GM18507 (cell line): Measurements from ENCODE around the gene DENND1A.
"Not testable (repeated sequence)": the region's sequence is repeated elsewhere in the genome, so short reads cannot be mapped to it uniquely, and the experiment has no call there.

Source experiments
- DNase-seq: peaks from one replicate; pipeline ENCODE4 v3.0.0; 2011; ENCODE audit warnings: low read depth; ENCODE audit not compliant: insufficient read length; ENCODE audit errors: extremely low spot score
- FAIRE-seq: peaks from 2 replicates; lab custom pipeline; 2011; peaks lifted over from hg19 to GRCh38; lab: Jason Lieb, UNC

DENND1A gene, protein sequence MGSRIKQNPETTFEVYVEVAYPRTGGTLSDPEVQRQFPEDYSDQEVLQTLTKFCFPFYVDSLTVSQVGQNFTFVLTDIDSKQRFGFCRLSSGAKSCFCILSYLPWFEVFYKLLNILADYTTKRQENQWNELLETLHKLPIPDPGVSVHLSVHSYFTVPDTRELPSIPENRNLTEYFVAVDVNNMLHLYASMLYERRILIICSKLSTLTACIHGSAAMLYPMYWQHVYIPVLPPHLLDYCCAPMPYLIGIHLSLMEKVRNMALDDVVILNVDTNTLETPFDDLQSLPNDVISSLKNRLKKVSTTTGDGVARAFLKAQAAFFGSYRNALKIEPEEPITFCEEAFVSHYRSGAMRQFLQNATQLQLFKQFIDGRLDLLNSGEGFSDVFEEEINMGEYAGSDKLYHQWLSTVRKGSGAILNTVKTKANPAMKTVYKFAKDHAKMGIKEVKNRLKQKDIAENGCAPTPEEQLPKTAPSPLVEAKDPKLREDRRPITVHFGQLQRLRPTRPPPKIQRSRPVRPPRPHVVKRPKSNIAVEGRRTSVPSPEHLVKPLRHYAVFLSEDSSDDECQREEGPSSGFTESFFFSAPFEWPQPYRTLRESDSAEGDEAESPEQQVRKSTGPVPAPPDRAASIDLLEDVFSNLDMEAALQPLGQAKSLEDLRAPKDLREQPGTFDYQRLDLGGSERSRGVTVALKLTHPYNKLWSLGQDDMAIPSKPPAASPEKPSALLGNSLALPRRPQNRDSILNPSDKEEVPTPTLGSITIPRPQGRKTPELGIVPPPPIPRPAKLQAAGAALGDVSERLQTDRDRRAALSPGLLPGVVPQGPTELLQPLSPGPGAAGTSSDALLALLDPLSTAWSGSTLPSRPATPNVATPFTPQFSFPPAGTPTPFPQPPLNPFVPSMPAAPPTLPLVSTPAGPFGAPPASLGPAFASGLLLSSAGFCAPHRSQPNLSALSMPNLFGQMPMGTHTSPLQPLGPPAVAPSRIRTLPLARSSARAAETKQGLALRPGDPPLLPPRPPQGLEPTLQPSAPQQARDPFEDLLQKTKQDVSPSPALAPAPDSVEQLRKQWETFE

DNA sequence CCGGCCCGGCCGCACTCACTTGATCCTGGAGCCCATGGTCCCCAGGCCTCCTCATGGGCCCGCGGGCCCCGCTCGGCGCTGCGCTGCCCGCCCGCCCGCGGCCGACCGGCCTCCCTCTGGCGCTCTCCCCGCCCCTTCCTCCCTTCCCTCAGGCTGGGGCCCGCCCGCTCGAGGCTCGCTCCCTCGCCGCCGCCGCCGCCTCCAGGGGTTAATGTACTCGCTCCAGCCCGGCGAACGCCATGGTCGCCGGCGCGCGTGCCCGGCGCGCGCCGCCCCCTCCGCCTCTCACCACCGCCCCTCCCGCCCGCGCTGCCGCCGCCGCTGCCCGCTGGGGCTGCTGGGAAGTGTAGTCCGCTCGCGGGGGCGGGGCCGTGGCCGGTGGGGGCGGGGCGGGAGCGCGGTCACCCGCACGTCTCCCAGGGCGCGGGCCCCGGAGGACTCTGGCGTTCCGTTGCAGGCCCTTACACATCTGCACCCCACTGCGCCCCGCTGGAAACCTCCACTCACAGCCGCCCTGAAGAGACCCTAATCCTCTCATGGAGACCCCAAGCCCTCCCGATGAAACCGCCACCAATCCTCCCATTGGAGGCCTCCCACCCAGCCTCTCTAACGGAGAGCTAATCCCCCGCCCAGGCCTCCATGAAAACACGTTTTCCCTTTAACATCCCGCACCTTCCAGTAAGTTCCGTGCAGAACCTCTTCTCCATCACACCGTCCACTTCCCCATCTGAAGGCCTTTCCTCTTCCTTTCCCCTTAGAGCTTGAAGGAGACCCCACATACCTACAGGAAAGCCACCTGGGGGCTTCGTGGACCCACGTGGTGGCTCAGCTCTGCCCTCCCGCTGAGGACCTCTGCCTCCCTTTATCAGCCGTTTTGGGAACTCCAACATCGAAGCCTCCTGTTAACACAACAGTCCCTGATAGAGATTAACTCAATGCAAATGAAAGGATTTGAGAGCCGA, at the start of gene DENND1A:
Gene DENND1A (minus strand): TSS at position 257 of the 962 bp plus-strand sequence. CDS start 221 bp downstream, at position 36.
- FAIRE-seq = peak; percentile 68
- peak; percentile 95 for DNase-seq

DNA sequence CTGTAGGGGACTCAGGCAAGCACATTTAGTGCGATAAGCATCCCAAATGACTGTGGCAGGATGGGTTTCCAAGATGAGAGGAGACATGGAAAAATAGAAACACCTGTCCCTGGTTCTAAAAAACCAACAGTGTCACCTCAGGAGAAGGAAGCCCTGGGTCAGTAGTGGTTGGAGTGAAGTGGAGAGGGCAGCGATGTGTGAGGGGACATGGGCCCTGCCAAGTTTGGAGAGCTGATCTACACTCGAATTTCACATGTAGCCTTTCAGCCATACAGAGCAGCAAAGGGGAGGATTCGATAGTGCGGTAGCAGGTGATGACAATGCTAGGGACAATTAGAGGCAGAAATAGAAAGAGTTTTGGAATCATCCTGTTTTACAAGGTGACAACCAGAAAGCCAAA, 49.1 kb upstream of the DENND1A start:
- FAIRE-seq (no peak), DNase-seq (no peak)

DNA sequence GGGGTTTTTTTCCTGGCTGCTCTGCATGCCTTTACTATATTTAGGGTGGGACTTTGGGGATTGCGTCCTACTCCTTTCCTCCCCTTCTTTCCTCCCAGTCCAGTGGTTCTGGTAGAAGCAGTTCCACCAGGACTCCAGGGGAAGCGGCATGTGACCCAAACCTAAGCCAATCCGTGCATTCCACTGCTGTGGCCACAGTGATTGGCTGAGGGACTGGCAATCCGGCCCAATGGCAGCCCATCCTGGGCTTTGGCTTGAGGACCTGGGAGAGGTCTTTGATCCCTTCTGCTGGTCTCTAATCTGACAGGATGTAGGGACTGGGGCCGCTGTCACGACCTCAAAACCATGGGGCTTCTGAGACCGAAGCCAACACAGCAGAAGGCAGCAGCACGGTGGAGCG, 46.7 kb upstream of the DENND1A start:
- DNase-seq, FAIRE-seq: not testable (repeated sequence)

DNA sequence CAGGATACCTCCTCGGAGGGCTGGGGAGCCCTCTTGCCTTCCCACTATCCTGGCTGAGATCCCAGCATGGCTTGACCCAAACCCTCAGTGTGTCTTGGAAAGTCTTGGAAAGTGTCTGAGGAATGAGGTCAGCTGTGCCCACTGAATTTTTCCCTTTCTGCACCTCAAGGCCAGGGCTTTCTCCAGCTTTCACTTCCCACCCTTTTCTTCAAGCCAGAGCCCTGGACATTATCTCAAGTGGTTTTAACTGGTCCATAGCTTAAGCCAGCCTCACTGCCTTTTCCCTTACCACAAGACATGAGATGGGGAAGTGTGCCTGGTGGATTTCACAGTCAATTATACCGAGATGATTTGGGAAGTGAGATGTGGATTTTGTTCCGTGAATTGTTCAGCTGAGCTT, 45.9 kb upstream of the DENND1A start:
- DNase-seq (no peak), FAIRE-seq (no peak)

DNA sequence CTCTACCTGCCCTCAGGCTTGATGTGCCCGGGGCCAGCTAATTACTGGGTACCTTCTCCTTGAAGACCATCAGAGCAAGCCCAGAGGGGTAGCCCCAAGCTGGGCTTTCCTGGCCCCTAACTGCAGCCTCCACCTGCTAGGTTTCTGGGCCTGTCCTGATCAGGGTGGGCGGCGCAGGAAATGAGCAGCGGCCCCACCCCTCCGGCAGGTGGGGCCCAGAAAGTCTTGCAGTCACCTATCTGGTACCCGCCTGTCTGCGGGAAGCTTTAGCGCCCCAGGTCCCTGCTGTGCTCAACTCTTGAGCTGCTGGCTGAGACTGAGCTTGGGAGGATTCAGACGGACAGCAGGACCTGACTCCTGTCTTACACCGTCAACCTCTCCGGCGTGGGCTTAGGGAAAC, 44.5 kb upstream of the DENND1A start:
- no peak for DNase-seq
- no peak for FAIRE-seq

DNA sequence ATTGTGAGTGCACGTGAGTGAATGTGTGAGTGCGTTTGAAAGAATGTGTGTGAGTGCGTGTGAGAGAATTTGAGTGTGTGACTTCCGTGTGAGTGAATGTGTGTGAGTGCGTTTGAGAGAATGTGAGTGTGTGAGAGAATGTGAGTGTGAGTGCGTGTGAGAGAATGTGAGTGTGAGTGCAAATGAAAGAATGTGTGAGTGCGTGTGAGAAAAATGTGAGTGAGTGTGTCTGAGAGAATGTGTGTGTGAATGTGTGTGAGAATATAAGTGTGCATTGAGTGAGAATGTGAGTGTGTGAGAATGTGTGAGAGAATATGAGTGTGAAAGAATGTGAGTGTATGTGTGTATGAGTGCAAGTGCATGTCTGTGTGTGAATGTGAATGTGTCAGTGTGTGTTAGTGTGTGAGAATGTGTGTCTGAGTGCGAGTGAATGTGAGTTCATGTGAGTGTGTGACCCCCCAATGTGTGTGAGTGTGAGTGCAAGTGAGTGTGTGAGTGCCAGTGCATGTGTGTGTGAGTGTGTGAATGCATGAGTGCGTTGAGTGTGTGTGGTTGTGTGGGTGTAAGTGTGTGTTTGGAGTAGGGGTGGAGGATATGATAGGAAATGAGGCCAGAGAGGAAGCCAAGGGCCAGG, 43.8 kb upstream of the DENND1A start:
- FAIRE-seq = no peak
- no peak for DNase-seq

DNA sequence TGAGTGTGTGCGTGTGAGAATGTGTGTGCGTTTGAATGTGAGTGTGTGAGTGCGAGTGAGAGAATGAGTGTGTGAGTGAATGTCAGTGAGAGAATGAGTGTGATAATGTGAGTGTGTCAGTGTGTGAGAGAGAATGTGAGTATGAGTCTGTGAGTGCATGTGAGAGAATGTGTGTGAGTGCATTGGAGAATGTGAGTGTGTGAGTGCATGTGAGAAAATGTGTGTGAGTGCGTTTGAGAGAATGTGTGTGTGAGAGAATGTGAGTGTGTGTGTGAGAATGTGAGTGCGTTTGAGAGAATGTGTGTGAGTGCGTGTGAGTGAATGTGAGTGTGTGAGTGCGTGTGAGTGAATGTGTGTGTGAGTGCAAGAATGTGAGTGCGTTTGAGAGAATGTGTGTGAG, 42.7 kb upstream of the DENND1A start:
- FAIRE-seq (no peak), DNase-seq (no peak)

DNA sequence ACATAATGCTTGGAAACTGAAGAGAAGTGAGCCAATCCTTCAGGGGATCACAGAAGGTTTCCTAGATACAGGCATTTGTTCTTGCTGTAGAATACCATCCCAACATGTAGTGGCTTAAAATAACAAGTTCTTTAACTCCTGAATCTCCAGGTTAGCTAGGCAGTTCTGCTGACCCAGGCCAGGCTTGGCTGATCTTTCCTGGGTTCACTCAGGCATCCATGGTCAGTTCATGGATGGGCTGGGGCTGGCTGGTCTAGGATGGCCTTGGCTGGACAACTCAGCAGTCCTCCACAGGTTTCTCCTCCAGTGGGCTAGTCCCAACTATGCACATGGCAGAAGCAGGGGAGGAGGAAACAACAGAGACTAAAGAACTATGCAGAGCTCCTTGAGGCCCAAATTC, 37.4 kb upstream of the DENND1A start:
- FAIRE-seq (no peak), DNase-seq (no peak)

DNA sequence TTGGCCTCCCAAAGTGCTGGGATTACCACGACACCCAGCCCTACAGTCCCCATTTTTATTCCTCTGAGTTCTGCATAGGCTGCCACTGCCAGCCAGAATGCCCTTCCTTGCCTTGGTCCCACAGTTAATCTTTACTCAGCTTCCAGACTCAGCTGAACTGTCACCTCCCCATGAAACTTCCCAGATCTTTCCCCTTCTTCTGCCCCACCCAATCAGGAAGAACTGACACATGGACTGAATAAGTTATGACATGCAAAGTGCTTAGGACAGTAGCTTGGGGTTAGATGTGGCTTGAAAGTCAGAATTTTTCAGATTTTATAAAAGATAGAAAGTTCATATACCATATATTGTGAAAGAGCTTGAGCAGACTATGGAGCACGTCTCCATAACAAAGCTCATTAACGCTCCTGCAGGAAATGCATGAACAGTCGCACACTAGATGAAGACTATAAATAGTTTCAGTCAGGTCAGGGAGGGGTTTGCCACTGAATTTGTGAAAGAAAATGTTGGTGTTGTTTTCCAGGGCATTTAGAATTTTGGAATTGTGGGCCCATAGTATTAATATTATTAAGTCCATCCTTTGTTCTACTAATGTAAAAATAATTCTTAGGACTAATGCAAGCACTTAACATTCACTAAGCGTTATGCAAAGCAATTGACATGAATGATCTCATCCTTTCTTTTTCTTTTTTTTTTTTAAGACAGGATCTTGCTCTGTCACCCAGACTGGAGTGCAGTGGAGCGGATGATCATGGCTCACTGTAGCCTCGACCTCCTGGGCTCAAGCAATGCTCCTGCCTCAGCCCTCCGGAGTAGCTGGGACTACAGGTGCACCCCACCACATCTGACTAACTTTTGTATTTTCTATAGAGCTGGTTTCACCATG, 36.1 kb upstream of the DENND1A start:
- DNase-seq (no peak), FAIRE-seq (no peak)

DNA sequence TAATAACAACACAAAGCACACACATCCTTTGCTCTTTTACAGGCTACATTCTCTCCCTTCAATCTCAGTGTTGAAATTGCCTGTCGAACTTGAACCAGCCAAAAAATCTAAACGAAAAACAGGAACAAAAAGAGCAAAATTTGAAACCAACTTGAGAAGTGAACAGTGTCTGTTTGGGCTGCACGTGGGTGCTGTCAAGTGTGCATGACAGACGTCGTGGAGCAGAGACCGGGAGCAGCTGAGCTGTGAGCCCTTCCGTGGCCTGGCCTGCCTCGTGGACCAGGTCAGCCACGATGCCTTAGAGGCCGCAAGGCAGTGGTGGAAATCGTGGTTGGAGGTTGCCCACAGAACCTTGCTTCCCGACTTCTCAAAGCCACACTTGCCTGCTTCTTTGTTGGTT, 34.8 kb upstream of the DENND1A start:
- no peak for FAIRE-seq
- DNase-seq = no peak

DNA sequence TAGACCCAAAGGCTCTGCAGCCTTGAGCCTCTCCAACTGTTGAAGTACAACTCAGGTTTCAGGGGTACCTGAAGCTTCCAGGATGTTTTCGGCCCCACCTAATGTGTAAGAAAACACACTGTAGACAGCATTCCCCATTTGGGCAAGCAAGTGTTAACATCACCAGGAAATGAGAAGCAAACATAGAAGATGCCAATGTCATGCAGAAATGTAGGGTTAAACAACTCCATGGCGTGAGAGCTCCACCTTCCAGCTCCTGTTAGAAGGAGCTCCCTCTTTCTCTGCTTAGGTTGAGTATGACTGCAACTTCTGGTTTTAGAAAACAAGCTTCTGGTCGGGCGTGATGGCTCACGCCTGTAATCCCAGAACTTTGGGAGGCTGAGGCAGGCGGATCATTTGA, 31.0 kb upstream of the DENND1A start:
- FAIRE-seq (no peak), DNase-seq (no peak)

DNA sequence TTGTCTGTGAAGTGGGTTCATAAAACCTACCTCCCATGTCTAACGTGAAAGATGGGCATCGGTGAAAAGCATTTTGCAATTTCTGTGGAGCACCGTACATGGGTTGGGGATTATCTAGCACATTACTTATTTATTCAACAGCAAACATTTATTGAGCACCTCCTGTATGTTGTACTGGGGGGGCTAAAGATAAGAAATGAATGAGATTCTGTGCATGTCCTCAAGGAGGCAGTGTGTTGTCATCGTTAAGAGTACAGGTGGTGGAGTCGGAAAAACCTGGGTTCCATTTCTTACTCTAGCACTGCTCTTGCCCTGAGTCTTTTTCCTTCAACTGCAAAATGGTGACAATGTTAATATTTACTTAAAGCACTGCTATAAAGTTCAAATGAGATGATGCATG, 30.4 kb upstream of the DENND1A start:
- FAIRE-seq (no peak), DNase-seq (no peak)

DNA sequence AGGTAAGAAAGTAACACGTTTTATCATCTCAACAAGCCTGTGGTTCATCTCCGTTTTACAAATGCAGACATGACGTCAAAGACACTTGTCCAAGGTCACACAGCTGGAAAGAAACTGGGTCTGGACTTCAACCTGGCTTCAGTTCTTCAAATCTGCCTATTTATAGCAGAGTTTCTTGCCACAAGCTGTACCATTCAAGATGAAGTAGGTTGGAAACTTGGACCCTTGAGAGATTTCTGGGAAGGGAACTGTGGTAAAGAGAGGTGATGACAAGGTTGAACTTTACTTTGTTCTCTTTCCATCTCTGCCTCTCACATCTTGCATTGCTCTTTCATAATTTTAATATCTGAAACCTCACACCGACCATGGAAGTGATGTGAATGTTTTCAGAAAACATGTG, 29.9 kb upstream of the DENND1A start:
- FAIRE-seq (no peak), DNase-seq (no peak)

DNA sequence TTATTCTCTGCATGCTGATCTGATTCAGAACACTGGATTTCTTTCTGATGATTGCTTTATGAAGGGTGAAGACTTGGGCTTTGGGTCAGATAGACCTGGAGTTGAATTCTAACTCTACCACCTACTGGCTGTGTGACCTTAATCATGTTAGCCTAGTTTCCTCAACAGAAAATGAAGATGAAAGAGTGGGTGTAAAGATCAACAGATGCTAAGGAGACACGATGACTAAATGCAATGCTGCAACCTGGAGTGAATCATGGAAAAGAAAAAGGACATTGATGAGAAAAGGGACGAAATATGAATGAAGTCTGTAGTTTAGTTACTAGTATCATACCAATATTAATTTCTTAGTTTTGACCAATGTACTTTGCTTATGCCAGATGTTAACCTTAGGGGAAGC, 27.8 kb upstream of the DENND1A start:
- FAIRE-seq (no peak), DNase-seq (no peak)

DNA sequence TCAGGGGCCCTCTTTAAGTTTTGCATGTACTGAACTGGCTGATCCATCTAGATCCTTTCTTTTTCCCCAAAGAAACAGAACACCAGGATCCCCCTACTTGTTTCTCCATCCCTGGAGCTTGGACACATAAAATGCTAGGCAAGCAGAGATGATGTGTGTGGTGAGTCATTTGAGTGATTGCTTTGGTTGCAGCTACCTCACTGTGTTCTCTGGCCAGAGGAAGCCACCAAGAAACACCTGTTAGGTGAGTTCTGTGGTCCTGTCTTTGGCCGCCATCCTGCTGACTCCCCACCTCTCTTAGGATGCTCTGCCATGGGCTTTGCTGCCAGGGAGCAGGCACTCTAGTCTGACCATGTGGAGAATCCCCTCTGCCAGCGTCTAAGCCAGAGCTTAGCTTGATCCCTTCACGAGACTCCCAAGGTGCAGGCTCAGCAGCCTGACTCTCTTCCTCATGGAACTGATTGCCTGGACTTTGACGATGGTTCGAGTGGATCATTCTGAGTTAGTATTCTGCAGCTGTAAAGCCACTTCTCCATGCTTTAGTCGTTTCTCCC, 27.3 kb upstream of the DENND1A start:
- no peak for FAIRE-seq
- no peak for DNase-seq

DNA sequence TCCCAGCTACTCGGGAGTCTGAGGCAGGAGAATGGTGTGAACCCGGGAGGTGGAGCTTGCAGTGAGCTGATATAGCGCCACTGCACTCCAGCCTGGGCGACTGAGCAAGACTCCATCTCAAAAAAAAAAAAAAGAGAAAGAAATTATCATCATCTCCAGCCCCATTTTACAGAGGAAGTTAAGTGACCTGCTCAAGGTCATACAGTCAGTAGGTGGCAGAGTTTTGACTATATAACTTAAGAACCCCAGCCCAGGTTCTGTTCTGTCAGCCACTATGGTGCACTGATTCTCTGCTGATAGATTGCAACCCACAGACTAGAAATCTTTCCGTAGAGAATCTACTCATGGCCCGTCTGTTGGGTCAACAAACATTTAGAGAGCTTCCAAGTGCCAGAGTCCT, 25.7 kb upstream of the DENND1A start:
- no peak for DNase-seq
- FAIRE-seq = no peak

DNA sequence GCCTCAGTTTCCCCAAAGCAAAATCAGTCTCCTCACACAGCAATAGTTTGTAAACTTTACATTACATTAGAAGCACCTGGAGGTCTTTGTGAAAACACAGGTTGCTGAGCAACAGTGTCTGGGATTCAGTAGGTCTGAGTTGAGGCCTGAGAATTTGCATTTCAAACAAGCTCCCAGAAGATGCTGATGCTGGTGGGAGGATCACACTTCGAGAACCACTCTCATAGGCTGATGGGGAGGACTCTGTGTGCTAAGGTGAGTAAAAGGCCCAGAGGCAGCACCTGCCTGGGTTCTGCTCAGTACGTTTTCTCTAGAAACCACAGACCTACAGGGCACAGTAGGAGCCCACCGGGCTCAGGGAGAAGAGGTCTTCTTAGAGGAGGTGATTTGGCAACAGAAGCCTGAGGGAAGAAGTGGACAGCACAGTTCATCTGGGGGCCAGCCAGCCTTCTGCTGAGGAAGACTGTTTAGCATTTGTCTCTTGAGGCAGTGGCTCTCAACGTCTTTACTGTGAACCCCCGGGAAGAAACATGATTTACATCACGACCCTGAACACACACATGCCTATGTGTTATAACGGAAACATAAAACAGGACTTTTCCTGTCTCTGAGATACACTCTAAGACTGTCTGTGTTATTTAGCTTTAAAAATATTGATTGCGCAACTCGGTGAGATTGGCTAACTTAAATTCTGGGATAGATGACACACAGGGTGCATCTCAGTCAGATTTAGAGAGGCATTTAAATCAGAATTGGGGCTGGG, 24.8 kb upstream of the DENND1A start:
- DNase-seq = no peak
- FAIRE-seq = no peak
